A549 treated with AZD9567 at 1 μM for 4 hours (cell line): ENCODE data around the gene LRP2BP. TPM values are rescaled to one million over a fixed set of nuclear protein-coding genes. Genes with fewer than 3 reads are reported as not detected.

Source experiments
- total RNA-seq: library from RNA; stranded (reverse); fragments of 200-300 nt; extraction: Qiagen RNA extraction; gene quantifications from 5 replicates; pipeline ENCODE4 v1.2.3, GENCODE V29; 2022; ENCODE audit not compliant: insufficient read depth

The LRP2BP gene
- total RNA-seq = 0.12 to 0.29 TPM (median 0.13 TPM) in 4 of 5 replicates, not detected in the other

GRCh38 chr4:185395238-185395955 lies at the start of gene LRP2BP:
TSS of gene LRP2BP (minus strand) at chr4:185395924. CDS start at chr4:185378186, 17,738 bp downstream.

DNA sequence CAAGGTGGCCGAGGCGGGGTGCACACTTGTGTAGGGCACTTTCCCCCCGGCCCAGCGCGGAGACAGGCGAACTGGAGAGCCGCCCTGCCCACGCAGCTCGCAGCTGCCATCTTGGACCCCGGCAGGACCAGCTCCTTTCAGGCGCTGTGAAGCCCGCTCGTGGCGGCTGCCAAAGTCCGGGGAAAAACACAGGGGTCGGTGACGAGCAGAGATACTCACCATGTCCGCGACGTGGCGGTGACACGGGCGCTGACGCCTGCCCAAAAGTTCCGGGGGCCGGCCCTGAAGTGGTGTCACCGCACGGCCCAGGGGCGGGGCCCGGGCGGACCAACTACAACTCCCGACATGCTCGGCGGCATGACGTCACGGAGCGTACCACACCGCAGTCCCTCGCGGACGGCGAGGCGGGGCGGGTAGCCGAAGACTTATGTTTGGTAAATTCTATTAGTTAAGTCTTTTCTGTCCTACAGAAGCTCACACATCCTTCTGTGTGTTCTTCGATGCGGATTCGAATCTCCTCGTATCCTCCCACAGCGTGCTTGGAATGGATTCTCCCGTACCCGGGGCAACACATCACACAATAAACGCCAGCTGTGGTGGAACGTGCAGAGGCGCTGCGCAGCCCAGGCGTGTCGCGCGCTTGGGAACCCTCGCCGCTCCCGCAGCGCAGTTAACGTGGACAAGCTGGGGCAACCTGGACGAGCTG lies 30.1 kb upstream of the LRP2BP start, which contains the start of gene UFSP2:
Gene UFSP2 (minus strand): TSS at position 318 of the 706 bp plus-strand sequence. CDS start 96 bp downstream, at position 222.

GRCh38 chr4:185396724-185397385 lies 1.1 kb upstream of the LRP2BP start, which contains the start of gene ANKRD37:
TSS of gene ANKRD37 (plus strand) at chr4:185396841. CDS start at chr4:185396924, 83 bp downstream.

Other genes with a start within 250 kb of the LRP2BP start
- gene CFAP97, start 191.9 kb downstream of the LRP2BP start, total RNA-seq = 9.0 to 18.2 TPM (median 12.3 TPM) in 5 replicates
- 6.4 to 7.6 TPM (median 7.4 TPM) in 5 replicates for gene SNX25, start 186.3 kb downstream of the LRP2BP start, total RNA-seq
- gene ANKRD37, start 917 bp upstream of the LRP2BP start, total RNA-seq = 2.8 to 4.0 TPM (median 3.8 TPM) in 4 of 5 replicates, not detected in the other
- 10.3 to 17.8 TPM (median 11.4 TPM) in 5 replicates for gene UFSP2, start 30.0 kb upstream of the LRP2BP start, total RNA-seq
- 0.13 TPM in 1 of 5 replicates, not detected in the others for gene CCDC110, start 75.8 kb upstream of the LRP2BP start, total RNA-seq
- 0.08 to 0.30 TPM (median 0.22 TPM) in 4 of 5 replicates, not detected in the other for gene PDLIM3, start 139.6 kb upstream of the LRP2BP start, total RNA-seq